HG03520 (cell line): ENCODE results near the gene RSPH9.

ENCODE experiments used
- ATAC-seq: cut with Tn5 transposase; IDR thresholded peaks from one replicate; pipeline ENCODE4 v1.9.1; 2021; ENCODE audit warnings: mild to moderate bottlenecking, moderate library complexity; ENCODE audit not compliant: unreplicated experiment

RSPH9 gene

GRCh38 chr6:43667245-43668150 lies 22.7 kb downstream of the RSPH9 start:
- no peak for ATAC-seq

- no peak for ATAC-seq
These were observed 23.6 kb downstream of the RSPH9 start for GRCh38 chr6:43668151-43669028.

- ATAC-seq = no peak
These were observed 24.4 kb downstream of the RSPH9 start for GRCh38 chr6:43669050-43669921.

- no peak for ATAC-seq
These were observed 25.2 kb downstream of the RSPH9 start for GRCh38 chr6:43669922-43670622.

GRCh38 chr6:43670623-43670986 lies 25.8 kb downstream of the RSPH9 start:
- ATAC-seq = no peak

- no peak for ATAC-seq
These were observed 26.4 kb downstream of the RSPH9 start for GRCh38 chr6:43671011-43671800.

- ATAC-seq = no peak
These were observed 27.2 kb downstream of the RSPH9 start for GRCh38 chr6:43671801-43672690.

GRCh38 chr6:43673444-43674084 lies 28.7 kb downstream of the RSPH9 start:
- no peak for ATAC-seq

- ATAC-seq = no peak
These were observed 29.5 kb downstream of the RSPH9 start for GRCh38 chr6:43674291-43674690.

- ATAC-seq = no peak
These were observed 30.1 kb downstream of the RSPH9 start for GRCh38 chr6:43674921-43675320.

GRCh38 chr6:43676962-43677606 lies 32.2 kb downstream of the RSPH9 start:
- ATAC-seq = no peak

GRCh38 chr6:43677759-43678158 lies 32.9 kb downstream of the RSPH9 start:
- ATAC-seq = no peak

- ATAC-seq = no peak
These were observed 33.5 kb downstream of the RSPH9 start for GRCh38 chr6:43678341-43678740.

- ATAC-seq = no peak
These were observed 34.2 kb downstream of the RSPH9 start for GRCh38 chr6:43679057-43679456.

- ATAC-seq = no peak
These were observed 35.7 kb downstream of the RSPH9 start for GRCh38 chr6:43680308-43681200.

GRCh38 chr6:43681303-43681702 lies 36.5 kb downstream of the RSPH9 start:
- ATAC-seq = no peak
